Peyer's patch (tissue), 4 donors: ENCODE data around the gene OR5H2.

Experiments used
- POLR2A ChIP-seq, 2 donors: fragments of 450-650 bp; IDR thresholded peaks; one replicate each; pipeline ENCODE4 v1.5.1; 2017; ENCODE audit warnings: antibody characterized with exemption in 2 of 2, mild to moderate bottlenecking in 2 of 2, moderate library complexity in 2 of 2
- TF ChIP-seq, protein P1 (sequence below), 6 experiments: fragments of 450-650 bp in 4 of 6; fragments of 200-600 bp in 2 of 6; sonication (generic) in 1 of 6; IDR thresholded peaks; one replicate each; pipeline ENCODE4 v1.5.1; 2017 to 2019; ENCODE audit warnings: antibody characterized with exemption in 6 of 6, mild to moderate bottlenecking in 3 of 6, moderate library complexity in 1 of 6

- TF ChIP-seq, protein P1, sequence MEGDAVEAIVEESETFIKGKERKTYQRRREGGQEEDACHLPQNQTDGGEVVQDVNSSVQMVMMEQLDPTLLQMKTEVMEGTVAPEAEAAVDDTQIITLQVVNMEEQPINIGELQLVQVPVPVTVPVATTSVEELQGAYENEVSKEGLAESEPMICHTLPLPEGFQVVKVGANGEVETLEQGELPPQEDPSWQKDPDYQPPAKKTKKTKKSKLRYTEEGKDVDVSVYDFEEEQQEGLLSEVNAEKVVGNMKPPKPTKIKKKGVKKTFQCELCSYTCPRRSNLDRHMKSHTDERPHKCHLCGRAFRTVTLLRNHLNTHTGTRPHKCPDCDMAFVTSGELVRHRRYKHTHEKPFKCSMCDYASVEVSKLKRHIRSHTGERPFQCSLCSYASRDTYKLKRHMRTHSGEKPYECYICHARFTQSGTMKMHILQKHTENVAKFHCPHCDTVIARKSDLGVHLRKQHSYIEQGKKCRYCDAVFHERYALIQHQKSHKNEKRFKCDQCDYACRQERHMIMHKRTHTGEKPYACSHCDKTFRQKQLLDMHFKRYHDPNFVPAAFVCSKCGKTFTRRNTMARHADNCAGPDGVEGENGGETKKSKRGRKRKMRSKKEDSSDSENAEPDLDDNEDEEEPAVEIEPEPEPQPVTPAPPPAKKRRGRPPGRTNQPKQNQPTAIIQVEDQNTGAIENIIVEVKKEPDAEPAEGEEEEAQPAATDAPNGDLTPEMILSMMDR (IDR thresholded peaks at IDR 0.05), result no peak
- no peak for TF ChIP-seq POLR2A (IDR thresholded peaks at IDR 0.05)
Measured at GRCh38 chr3:98322686-98323085, 40.4 kb downstream of the OR5H2 start.
